Upper lobe of left lung (tissue), 4 donors: ENCODE results near the gene DKK1.

Source experiments
- CTCF ChIP-seq, 6 experiments: fragments of 450-650 bp in 4 of 6; fragments of 200-600 bp in 2 of 6; sonication (generic) in 2 of 6; IDR thresholded peaks; one replicate each; pipeline ENCODE4 v1.5.1; 2016 to 2019; ENCODE audit warnings: antibody characterized with exemption in 6 of 6
- POLR2A ChIP-seq, 4 donors: fragments of 450-650 bp; IDR thresholded peaks; one replicate each; pipeline ENCODE4 v1.5.1; 2016 to 2017; ENCODE audit warnings: antibody characterized with exemption in 4 of 4, mild to moderate bottlenecking in 2 of 4

- TF ChIP-seq POLR2A (IDR thresholded peaks at IDR 0.05) (no peak), CTCF (IDR thresholded peaks at IDR 0.05) (no peak)
These were observed 33.2 kb downstream of the DKK1 start for GRCh38 chr10:52347327-52347667.
